Esophagus squamous epithelium (tissue), 4 donors: ENCODE data around the gene TEAD1.

Experiments used
- CTCF ChIP-seq, 6 experiments: fragments of 450-650 bp in 4 of 6; fragments of 200-600 bp in 2 of 6; sonication (generic) in 2 of 6; IDR thresholded peaks; one replicate each; pipeline ENCODE4 v1.5.1; 2016 to 2019; ENCODE audit warnings: antibody characterized with exemption in 6 of 6, mild to moderate bottlenecking in 4 of 6, moderate library complexity in 4 of 6
- POLR2A ChIP-seq, 4 donors: fragments of 450-650 bp; IDR thresholded peaks; one replicate each; pipeline ENCODE4 v1.6.1; 2017; ENCODE audit warnings: antibody characterized with exemption in 4 of 4, mild to moderate bottlenecking in 4 of 4, moderate library complexity in 3 of 4

GRCh38 chr11:12905435-12905834 lies 231.2 kb downstream of the TEAD1 start:
- TF ChIP-seq CTCF (IDR thresholded peaks at IDR 0.05) (no peak), POLR2A (IDR thresholded peaks at IDR 0.05) (no peak)
